Neural cell (in vitro differentiated cells): ENCODE measurements around the gene GCNA. TPM values are rescaled to one million over a fixed set of nuclear protein-coding genes. Genes with fewer than 3 reads are reported as not detected.

ENCODE experiments used
- H2AFZ ChIP-seq: fragments of 200-600, 300-800 bp; sonication (generic), shearing (Covaris generic); 2 replicates; pipeline ENCODE4 v1.6.0; 2014; ENCODE audit warnings: low read depth, mild to moderate bottlenecking, antibody characterized with exemption, low read length, moderate library complexity
- H3F3A ChIP-seq: fragments of 200-600 bp; shearing (Covaris generic); 2 replicates; pipeline ENCODE4 v1.6.1; 2016; ENCODE audit warnings: mild to moderate bottlenecking, moderate library complexity, mixed read lengths, antibody characterized with exemption, low read length; ENCODE audit not compliant: insufficient read depth, poor library complexity, severe bottlenecking
- H3K27ac ChIP-seq: fragments of 200-600, 300-800 bp; sonication (generic), shearing (Covaris generic); 2 replicates; pipeline ENCODE4 v1.5.1; 2014; ENCODE audit warnings: mild to moderate bottlenecking, low read length, moderate library complexity
- H3K27me3 ChIP-seq: fragments of 300-800, 200-600 bp; sonication (generic), shearing (Covaris generic); 2 replicates; pipeline ENCODE4 v1.6.0; 2014; ENCODE audit warnings: mild to moderate bottlenecking, low read depth, low read length, moderate library complexity; ENCODE audit not compliant: insufficient read depth
- H3K36me3 ChIP-seq: fragments of 300-800, 200-600 bp; sonication (generic), shearing (Covaris generic); 2 replicates; pipeline ENCODE4 v1.5.1; 2014; ENCODE audit warnings: mild to moderate bottlenecking, antibody characterized with exemption, low read length, moderate library complexity; ENCODE audit not compliant: insufficient read depth
- H3K4me2 ChIP-seq: fragments of 300-800, 200-600 bp; sonication (generic), shearing (Covaris generic); 2 replicates; pipeline ENCODE4 v1.6.0; 2014; ENCODE audit warnings: mild to moderate bottlenecking, low read length
- H3K4me3 ChIP-seq: fragments of 300-800, 200-600 bp; sonication (generic), shearing (Covaris generic); 2 replicates; pipeline ENCODE4 v1.5.1; 2014; ENCODE audit warnings: mild to moderate bottlenecking, low read length, moderate library complexity
- H3K79me2 ChIP-seq: fragments of 200-600 bp; shearing (Covaris generic); replicated peaks from 2 replicates; pipeline ENCODE4 v1.6.0; 2014; ENCODE audit warnings: mild to moderate bottlenecking, low read length, moderate library complexity; ENCODE audit not compliant: insufficient read depth
- H3K9ac ChIP-seq: fragments of 300-800, 200-600 bp; sonication (generic), shearing (Covaris generic); 2 replicates; pipeline ENCODE4 v1.6.1; 2016; ENCODE audit warnings: mild to moderate bottlenecking, low read length, mixed read lengths
- H3K9me2 ChIP-seq: fragments of 200-600 bp; shearing (Covaris generic); 2 replicates; pipeline ENCODE4 v1.6.1; 2016; ENCODE audit warnings: mild to moderate bottlenecking, low read length, mixed read lengths; ENCODE audit not compliant: insufficient read depth
- H3K9me3 ChIP-seq: fragments of 200-600, 300-800 bp; sonication (generic), shearing (Covaris generic); 2 replicates; pipeline ENCODE4 v1.6.1; 2016; ENCODE audit warnings: mild to moderate bottlenecking, mixed run types, low read length, moderate library complexity, mixed read lengths
- H4K20me1 ChIP-seq: fragments of 200-600 bp; shearing (Covaris generic); 2 replicates; pipeline ENCODE4 v1.6.1; 2016; ENCODE audit warnings: mild to moderate bottlenecking, mixed run types; ENCODE audit not compliant: insufficient read depth
- CTCF ChIP-seq: fragments of 450-650 bp; IDR thresholded peaks from 2 replicates; pipeline ENCODE4 v1.5.1; 2014; ENCODE audit warnings: antibody characterized with exemption, mild to moderate bottlenecking, moderate library complexity; ENCODE audit not compliant: poor library complexity, severe bottlenecking
- EP300 ChIP-seq: fragments of 450-650 bp; conservative IDR thresholded peaks from 2 replicates; pipeline ENCODE4 v1.6.1; 2014; ENCODE audit warnings: antibody characterized with exemption, mild to moderate bottlenecking, moderate library complexity; ENCODE audit not compliant: poor library complexity, severe bottlenecking
- EZH2 ChIP-seq: fragments of 200-600, 300-800 bp; shearing (Covaris generic), sonication (generic); IDR thresholded peaks from 2 replicates; pipeline ENCODE4 v1.6.1; 2014; ENCODE audit warnings: antibody characterized with exemption, low read length, borderline replicate concordance, mild to moderate bottlenecking; ENCODE audit not compliant: insufficient read depth, poor library complexity, severe bottlenecking
- MXI1 ChIP-seq: fragments of 450-650 bp; conservative IDR thresholded peaks from 2 replicates; pipeline ENCODE4 v1.6.1; 2014; ENCODE audit warnings: antibody characterized with exemption, mild to moderate bottlenecking; ENCODE audit not compliant: poor library complexity, severe bottlenecking
- POLR2AphosphoS5 ChIP-seq: IDR thresholded peaks from 2 replicates; pipeline ENCODE4 v1.6.1; 2012
- RAD21 ChIP-seq: fragments of 450-650 bp; conservative IDR thresholded peaks from 2 replicates; pipeline ENCODE4 v1.6.1; 2014; ENCODE audit warnings: antibody characterized with exemption, mild to moderate bottlenecking, moderate library complexity
- REST ChIP-seq: IDR thresholded peaks from 2 replicates; pipeline ENCODE4 v1.6.1; 2012; ENCODE audit warnings: borderline replicate concordance
- SMC3 ChIP-seq: fragments of 450-650 bp; conservative IDR thresholded peaks from 2 replicates; pipeline ENCODE4 v1.6.1; 2014; ENCODE audit warnings: antibody characterized with exemption, mild to moderate bottlenecking, moderate library complexity; ENCODE audit not compliant: poor library complexity
- TAF1 ChIP-seq: IDR thresholded peaks from 2 replicates; pipeline ENCODE4 v1.6.1; 2012; ENCODE audit warnings: low read depth
- polyA plus RNA-seq: library from polyadenylated mRNA; depleted of rRNA; stranded (reverse); fragments of >200 nt; gene quantifications from 2 replicates; pipeline ENCODE4 v1.2.3, GENCODE V29; 2014

The GCNA gene
- polyA plus RNA-seq, 1 donor from 2014 or later, result 11.0 TPM

GRCh38 chrX:71632923-71633657 lies 54.9 kb downstream of the GCNA start:
- Histone ChIP-seq H2AFZ (no peak overlapping the region), H3K9me2 (no peaks in the 10 kb centered on the region), H3K27ac (no peak overlapping the region), H3K4me3 (no peak overlapping the region), H3F3A (no peaks in the 10 kb centered on the region), H3K4me2 (no peak overlapping the region), H3K9me3 (no peaks in the 10 kb centered on the region), H3K9ac (no peak overlapping the region), H4K20me1 (no peaks in the 10 kb centered on the region), H3K27me3 (no peaks in the 10 kb centered on the region), H3K79me2 (no peaks in the 10 kb centered on the region), H3K36me3 (no peaks in the 10 kb centered on the region)
- TF ChIP-seq RAD21 (no peak), SMC3 (no peak), REST (no peak), TAF1 (no peak), CTCF (no peak), EZH2 (no peak), POLR2AphosphoS5 (no peak)

- H3K9me3 ChIP-seq, result no peaks in the 10 kb centered on the region
- no peaks in the 10 kb centered on the region for H3K27me3 ChIP-seq
These were observed 56.1 kb downstream of the GCNA start for GRCh38 chrX:71634366-71634765.

More at GRCh38 chrX:71634366-71634765, 56.1 kb downstream of the GCNA start:
- no peak overlapping the region for H2AFZ ChIP-seq
- no peaks in the 10 kb centered on the region for H3K36me3 ChIP-seq
- no peak overlapping the region for H3K4me2 ChIP-seq
- no peaks in the 10 kb centered on the region for H3K79me2 ChIP-seq
- H3K9me2 ChIP-seq, result no peaks in the 10 kb centered on the region
- no peaks in the 10 kb centered on the region for H4K20me1 ChIP-seq
- H3K27ac ChIP-seq, result no peak overlapping the region
- no peaks in the 10 kb centered on the region for H3F3A ChIP-seq
- TF ChIP-seq EZH2 (no peak), MXI1 (no peak), CTCF (no peak), REST (no peak), RAD21 (no peak), POLR2AphosphoS5 (no peak), EP300 (no peak), TAF1 (no peak), SMC3 (no peak)
- no peak overlapping the region for H3K4me3 ChIP-seq
- H3K9ac ChIP-seq, result no peak overlapping the region
